Liver (tissue), 9 donors: Measurements from ENCODE around the gene NOTCH1. TPM values are rescaled to one million over a fixed set of nuclear protein-coding genes. Genes with fewer than 3 reads are reported as not detected.

Source experiments
- DNase-seq: peaks from one replicate; pipeline ENCODE4 v3.0.0-alpha.2; 2017; ENCODE audit warnings: low spot score
- H3K27ac ChIP-seq, 2 donors: one replicate each; pipeline ENCODE4 v1.7.0; 2013; ENCODE audit warnings: inconsistent platforms in 2 of 2, low read length in 2 of 2, control low read depth in 1 of 2, low read depth in 1 of 2, mild to moderate bottlenecking in 1 of 2
- H3K27me3 ChIP-seq, 4 donors: one replicate each; pipeline versions ENCODE4 v1.6.1 to v1.7.0; 2013; ENCODE audit warnings: low read length in 3 of 4, inconsistent platforms in 1 of 4, mild to moderate bottlenecking in 1 of 4, moderate library complexity in 1 of 4; ENCODE audit not compliant: control insufficient read depth in 4 of 4, insufficient read depth in 4 of 4
- H3K36me3 ChIP-seq, 4 donors: one replicate each; pipeline versions ENCODE4 v1.6.1 to v1.7.0; 2013; ENCODE audit warnings: low read length in 3 of 4, mild to moderate bottlenecking in 3 of 4, low read depth in 1 of 4, moderate library complexity in 1 of 4; ENCODE audit not compliant: control insufficient read depth in 4 of 4, insufficient read depth in 3 of 4
- H3K4me1 ChIP-seq, 4 donors: one replicate each; pipeline versions ENCODE4 v1.6.1 to v1.7.0; 2013; ENCODE audit warnings: low read length in 3 of 4, mild to moderate bottlenecking in 3 of 4, moderate library complexity in 1 of 4; ENCODE audit not compliant: control insufficient read depth in 4 of 4, insufficient read depth in 4 of 4
- H3K4me3 ChIP-seq, 3 donors: one replicate each; pipeline versions ENCODE4 v1.6.1 to v1.7.0; 2013; ENCODE audit warnings: low read length in 3 of 3, control low read depth in 1 of 3, low read depth in 1 of 3, mild to moderate bottlenecking in 1 of 3
- H3K9ac ChIP-seq, 2 donors: one replicate each; pipeline ENCODE4 v1.7.0; 2013; ENCODE audit warnings: low read length in 2 of 2, mild to moderate bottlenecking in 2 of 2, moderate library complexity in 2 of 2, control low read depth in 1 of 2, low read depth in 1 of 2
- H3K9me3 ChIP-seq, 4 donors: one replicate each; pipeline versions ENCODE4 v1.6.1 to v1.7.0; 2013; ENCODE audit warnings: low read length in 3 of 4; ENCODE audit not compliant: control insufficient read depth in 4 of 4
- EGR1 ChIP-seq, 2 donors: IDR thresholded peaks; 2 replicates each; pipeline ENCODE4 v1.6.1; 2016 to 2018; ENCODE audit warnings: antibody characterized with exemption in 2 of 2, low read depth in 2 of 2
- FOXA1 ChIP-seq: IDR thresholded peaks from 2 replicates; pipeline ENCODE4 v1.6.1; 2016; ENCODE audit warnings: antibody characterized with exemption
- FOXA2 ChIP-seq: IDR thresholded peaks from 2 replicates; pipeline ENCODE4 v1.6.1; 2016; ENCODE audit warnings: antibody characterized with exemption
- GABPA ChIP-seq, 2 donors: IDR thresholded peaks in 1 of 2; conservative IDR thresholded peaks in 1 of 2; 2 replicates each; pipeline ENCODE4 v1.6.1; 2016; ENCODE audit warnings: antibody characterized with exemption in 2 of 2, mild to moderate bottlenecking in 1 of 2, moderate library complexity in 1 of 2
- HNF4A ChIP-seq, 2 donors: conservative IDR thresholded peaks; 2 replicates each; pipeline ENCODE4 v1.6.1; 2016; ENCODE audit warnings: antibody characterized with exemption in 2 of 2, mild to moderate bottlenecking in 2 of 2
- HNF4G ChIP-seq: IDR thresholded peaks from 2 replicates; pipeline ENCODE4 v1.6.1; 2016; ENCODE audit warnings: antibody characterized with exemption
- JUND ChIP-seq, 2 donors: IDR thresholded peaks; 2 replicates each; pipeline ENCODE4 v1.6.1; 2016; ENCODE audit warnings: antibody characterized with exemption in 2 of 2
- NR2F2 ChIP-seq: IDR thresholded peaks from 2 replicates; pipeline ENCODE4 v1.6.1; 2016; ENCODE audit warnings: antibody characterized with exemption
- RAD21 ChIP-seq, 2 donors: IDR thresholded peaks; 2 replicates each; pipeline ENCODE4 v1.6.1; 2016; ENCODE audit warnings: antibody characterized with exemption in 2 of 2, mild to moderate bottlenecking in 2 of 2
- RXRA ChIP-seq, 2 donors: IDR thresholded peaks; 2 replicates each; pipeline ENCODE4 v1.6.1; 2017 to 2018; ENCODE audit warnings: antibody characterized with exemption in 2 of 2, mild to moderate bottlenecking in 1 of 2
- SP1 ChIP-seq: IDR thresholded peaks from 2 replicates; pipeline ENCODE4 v1.6.1; 2018; ENCODE audit warnings: antibody characterized with exemption, mild to moderate bottlenecking
- TAF1 ChIP-seq: conservative IDR thresholded peaks from 2 replicates; pipeline ENCODE4 v1.6.1; 2016; ENCODE audit warnings: antibody characterized with exemption, mild to moderate bottlenecking
- YY1 ChIP-seq: IDR thresholded peaks from 2 replicates; pipeline ENCODE4 v1.6.1; 2016; ENCODE audit warnings: antibody characterized with exemption, mild to moderate bottlenecking
- WGBS: extraction: QIAGEN DNeasy Blood & Tissue Kit; methylation state at CpG from one replicate; pipeline ENCODE4 v1.1.7; 2013; 5-methylcytosine and 5-hydroxymethylcytosine counted together
- polyA plus RNA-seq, 2 donors: library from polyadenylated mRNA; stranded (reverse) in 1 of 2; unstranded in 1 of 2; fragments of 200-250 nt in 1 of 2; fragments of >200 nt in 1 of 2; fragmentation: Nextera tagmentation in 1 of 2; extraction: Ambion mirVana in 1 of 2; gene quantifications; one replicate each; pipeline versions ENCODE4 v1.2.1 to v1.2.3, GENCODE V29; 2013 to 2015
- total RNA-seq, 2 donors: library from RNA; depleted of rRNA; stranded (reverse); fragments of >200 nt; gene quantifications; one replicate each; pipeline ENCODE4 v1.2.3, GENCODE V29; 2014
- TF ChIP-seq, protein P1 (sequence below): IDR thresholded peaks from 2 replicates; pipeline ENCODE4 v1.6.1; 2016; ENCODE audit warnings: antibody characterized with exemption
- TF ChIP-seq, protein P2 (sequence below): fragments of 150-350 bp; IDR thresholded peaks from 2 replicates; pipeline ENCODE4 v1.5.1; 2017; ENCODE audit warnings: improper control_type of control experiment, low read depth, low read length; ENCODE audit not compliant: missing input control
- TF ChIP-seq, protein P3 (sequence below): IDR thresholded peaks from 2 replicates; pipeline ENCODE4 v1.6.1; 2016; ENCODE audit warnings: antibody characterized with exemption
- TF ChIP-seq, protein P4 (sequence below): IDR thresholded peaks from 2 replicates; pipeline ENCODE4 v1.6.1; 2016; ENCODE audit warnings: antibody characterized with exemption, mild to moderate bottlenecking
- TF ChIP-seq, protein P5 (sequence below): IDR thresholded peaks from 2 replicates; pipeline ENCODE4 v1.6.1; 2016; ENCODE audit warnings: antibody characterized with exemption
- donor health status: healthy.
- donor health status: healthy.
- donor health status: healthy.
- donor health status: healthy.
- donor health status: healthy.

The NOTCH1 gene
- total and polyA plus RNA-seq, 4 donors: 2.4 to 22.3 (median 8.5) TPM

DNA sequence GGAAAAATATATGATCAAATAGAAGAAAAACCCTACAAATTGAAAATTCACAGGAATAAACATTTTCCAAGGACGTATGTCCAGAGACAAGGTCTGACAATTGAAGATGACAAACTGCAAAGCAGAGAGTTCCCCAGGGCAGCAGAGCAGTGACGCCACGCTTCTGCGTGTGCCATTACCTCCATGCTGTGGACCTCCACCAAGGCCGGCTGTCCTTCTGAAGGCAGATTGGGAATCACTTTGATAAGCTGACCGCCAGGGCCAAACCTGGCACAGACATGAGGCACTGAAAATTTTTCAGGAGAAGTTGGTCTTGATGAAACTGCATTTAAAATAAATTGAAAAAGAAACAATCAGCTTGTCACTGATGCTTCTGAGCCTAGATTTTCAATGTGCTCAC is 81.6 kb downstream of the NOTCH1 start (continued):
- TF ChIP-seq, protein P1, sequence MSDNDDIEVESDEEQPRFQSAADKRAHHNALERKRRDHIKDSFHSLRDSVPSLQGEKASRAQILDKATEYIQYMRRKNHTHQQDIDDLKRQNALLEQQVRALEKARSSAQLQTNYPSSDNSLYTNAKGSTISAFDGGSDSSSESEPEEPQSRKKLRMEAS: no peak
- no peak for TF ChIP-seq RXRA (IDR thresholded peaks at IDR 0.05)
- TF ChIP-seq NR2F2: no peak

DNA sequence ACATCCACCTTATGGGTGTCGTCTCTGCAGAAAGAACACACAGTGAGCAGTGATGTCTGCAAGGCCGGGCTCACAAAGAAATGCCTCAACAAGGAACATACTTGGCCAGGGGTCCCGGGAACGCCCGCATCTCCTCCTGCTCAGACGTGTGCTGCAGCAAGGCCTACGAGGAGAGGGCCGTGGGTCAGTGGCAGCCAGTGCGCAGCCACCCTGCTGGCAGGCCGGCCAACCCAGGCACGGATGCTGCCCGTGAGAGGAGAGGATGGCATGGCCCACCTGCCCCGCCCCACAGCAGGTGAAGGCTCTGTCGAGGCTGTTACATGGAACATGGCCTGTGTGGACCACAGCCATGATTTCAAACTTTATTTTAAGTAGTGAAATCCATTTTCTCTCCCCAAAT is 82.3 kb downstream of the NOTCH1 start:
- DNase-seq: no peak
- no peaks in the 10 kb centered on the region for H3K9me3 ChIP-seq
- peaks cover 46 to 94% (median 79%) of the 10 kb centered on the region in 4 donors for H3K36me3 ChIP-seq
- no peak overlapping the region for H3K27ac ChIP-seq
- H3K4me3 ChIP-seq: no peak overlapping the region
- TF ChIP-seq FOXA1 (no peak), YY1 (no peak), FOXA2 (no peak), HNF4G (no peak), GABPA (IDR thresholded peaks at IDR 0.05 in 1 of 2, conservative IDR thresholded peaks at IDR 0.05 in 1 of 2) (no peak), EGR1 (IDR thresholded peaks at IDR 0.05; ENCODE audit: low read depth in 2 of 2) (no peak), RXRA (IDR thresholded peaks at IDR 0.05) (no peak), HNF4A (conservative IDR thresholded peaks at IDR 0.05) (no peak), TAF1 (no peak), SP1 (no peak), NR2F2 (no peak), RAD21 (IDR thresholded peaks at IDR 0.05) (no peak), JUND (IDR thresholded peaks at IDR 0.05) (no peak)
- TF ChIP-seq, protein P2, sequence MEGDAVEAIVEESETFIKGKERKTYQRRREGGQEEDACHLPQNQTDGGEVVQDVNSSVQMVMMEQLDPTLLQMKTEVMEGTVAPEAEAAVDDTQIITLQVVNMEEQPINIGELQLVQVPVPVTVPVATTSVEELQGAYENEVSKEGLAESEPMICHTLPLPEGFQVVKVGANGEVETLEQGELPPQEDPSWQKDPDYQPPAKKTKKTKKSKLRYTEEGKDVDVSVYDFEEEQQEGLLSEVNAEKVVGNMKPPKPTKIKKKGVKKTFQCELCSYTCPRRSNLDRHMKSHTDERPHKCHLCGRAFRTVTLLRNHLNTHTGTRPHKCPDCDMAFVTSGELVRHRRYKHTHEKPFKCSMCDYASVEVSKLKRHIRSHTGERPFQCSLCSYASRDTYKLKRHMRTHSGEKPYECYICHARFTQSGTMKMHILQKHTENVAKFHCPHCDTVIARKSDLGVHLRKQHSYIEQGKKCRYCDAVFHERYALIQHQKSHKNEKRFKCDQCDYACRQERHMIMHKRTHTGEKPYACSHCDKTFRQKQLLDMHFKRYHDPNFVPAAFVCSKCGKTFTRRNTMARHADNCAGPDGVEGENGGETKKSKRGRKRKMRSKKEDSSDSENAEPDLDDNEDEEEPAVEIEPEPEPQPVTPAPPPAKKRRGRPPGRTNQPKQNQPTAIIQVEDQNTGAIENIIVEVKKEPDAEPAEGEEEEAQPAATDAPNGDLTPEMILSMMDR: no peak
- TF ChIP-seq, protein P3, sequence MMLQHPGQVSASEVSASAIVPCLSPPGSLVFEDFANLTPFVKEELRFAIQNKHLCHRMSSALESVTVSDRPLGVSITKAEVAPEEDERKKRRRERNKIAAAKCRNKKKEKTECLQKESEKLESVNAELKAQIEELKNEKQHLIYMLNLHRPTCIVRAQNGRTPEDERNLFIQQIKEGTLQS: no peak
- TF ChIP-seq, protein P4, sequence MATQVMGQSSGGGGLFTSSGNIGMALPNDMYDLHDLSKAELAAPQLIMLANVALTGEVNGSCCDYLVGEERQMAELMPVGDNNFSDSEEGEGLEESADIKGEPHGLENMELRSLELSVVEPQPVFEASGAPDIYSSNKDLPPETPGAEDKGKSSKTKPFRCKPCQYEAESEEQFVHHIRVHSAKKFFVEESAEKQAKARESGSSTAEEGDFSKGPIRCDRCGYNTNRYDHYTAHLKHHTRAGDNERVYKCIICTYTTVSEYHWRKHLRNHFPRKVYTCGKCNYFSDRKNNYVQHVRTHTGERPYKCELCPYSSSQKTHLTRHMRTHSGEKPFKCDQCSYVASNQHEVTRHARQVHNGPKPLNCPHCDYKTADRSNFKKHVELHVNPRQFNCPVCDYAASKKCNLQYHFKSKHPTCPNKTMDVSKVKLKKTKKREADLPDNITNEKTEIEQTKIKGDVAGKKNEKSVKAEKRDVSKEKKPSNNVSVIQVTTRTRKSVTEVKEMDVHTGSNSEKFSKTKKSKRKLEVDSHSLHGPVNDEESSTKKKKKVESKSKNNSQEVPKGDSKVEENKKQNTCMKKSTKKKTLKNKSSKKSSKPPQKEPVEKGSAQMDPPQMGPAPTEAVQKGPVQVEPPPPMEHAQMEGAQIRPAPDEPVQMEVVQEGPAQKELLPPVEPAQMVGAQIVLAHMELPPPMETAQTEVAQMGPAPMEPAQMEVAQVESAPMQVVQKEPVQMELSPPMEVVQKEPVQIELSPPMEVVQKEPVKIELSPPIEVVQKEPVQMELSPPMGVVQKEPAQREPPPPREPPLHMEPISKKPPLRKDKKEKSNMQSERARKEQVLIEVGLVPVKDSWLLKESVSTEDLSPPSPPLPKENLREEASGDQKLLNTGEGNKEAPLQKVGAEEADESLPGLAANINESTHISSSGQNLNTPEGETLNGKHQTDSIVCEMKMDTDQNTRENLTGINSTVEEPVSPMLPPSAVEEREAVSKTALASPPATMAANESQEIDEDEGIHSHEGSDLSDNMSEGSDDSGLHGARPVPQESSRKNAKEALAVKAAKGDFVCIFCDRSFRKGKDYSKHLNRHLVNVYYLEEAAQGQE: no peak
- TF ChIP-seq, protein P5, sequence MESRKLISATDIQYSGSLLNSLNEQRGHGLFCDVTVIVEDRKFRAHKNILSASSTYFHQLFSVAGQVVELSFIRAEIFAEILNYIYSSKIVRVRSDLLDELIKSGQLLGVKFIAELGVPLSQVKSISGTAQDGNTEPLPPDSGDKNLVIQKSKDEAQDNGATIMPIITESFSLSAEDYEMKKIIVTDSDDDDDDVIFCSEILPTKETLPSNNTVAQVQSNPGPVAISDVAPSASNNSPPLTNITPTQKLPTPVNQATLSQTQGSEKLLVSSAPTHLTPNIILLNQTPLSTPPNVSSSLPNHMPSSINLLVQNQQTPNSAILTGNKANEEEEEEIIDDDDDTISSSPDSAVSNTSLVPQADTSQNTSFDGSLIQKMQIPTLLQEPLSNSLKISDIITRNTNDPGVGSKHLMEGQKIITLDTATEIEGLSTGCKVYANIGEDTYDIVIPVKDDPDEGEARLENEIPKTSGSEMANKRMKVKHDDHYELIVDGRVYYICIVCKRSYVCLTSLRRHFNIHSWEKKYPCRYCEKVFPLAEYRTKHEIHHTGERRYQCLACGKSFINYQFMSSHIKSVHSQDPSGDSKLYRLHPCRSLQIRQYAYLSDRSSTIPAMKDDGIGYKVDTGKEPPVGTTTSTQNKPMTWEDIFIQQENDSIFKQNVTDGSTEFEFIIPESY: no peak
- TF ChIP-seq, protein P1: no peak
- H3K4me1 ChIP-seq: no peaks in the 10 kb centered on the region
- no peaks in the 10 kb centered on the region for H3K27me3 ChIP-seq
- 94% methylated on average over 14 of the region's 14 CpGs for whole genome bisulfite sequencing
- H3K9ac ChIP-seq: no peak overlapping the region
